HG03571 (cell line): ENCODE measurements around the gene P3H1.
"Not testable (repeated sequence)": the region's sequence is repeated elsewhere in the genome, so short reads cannot be mapped to it uniquely, and the experiment has no call there.

Experiments
- ATAC-seq: cut with Tn5 transposase; IDR thresholded peaks from one replicate; pipeline ENCODE4 v1.9.1; 2021; ENCODE audit not compliant: unreplicated experiment

The P3H1 gene, protein sequence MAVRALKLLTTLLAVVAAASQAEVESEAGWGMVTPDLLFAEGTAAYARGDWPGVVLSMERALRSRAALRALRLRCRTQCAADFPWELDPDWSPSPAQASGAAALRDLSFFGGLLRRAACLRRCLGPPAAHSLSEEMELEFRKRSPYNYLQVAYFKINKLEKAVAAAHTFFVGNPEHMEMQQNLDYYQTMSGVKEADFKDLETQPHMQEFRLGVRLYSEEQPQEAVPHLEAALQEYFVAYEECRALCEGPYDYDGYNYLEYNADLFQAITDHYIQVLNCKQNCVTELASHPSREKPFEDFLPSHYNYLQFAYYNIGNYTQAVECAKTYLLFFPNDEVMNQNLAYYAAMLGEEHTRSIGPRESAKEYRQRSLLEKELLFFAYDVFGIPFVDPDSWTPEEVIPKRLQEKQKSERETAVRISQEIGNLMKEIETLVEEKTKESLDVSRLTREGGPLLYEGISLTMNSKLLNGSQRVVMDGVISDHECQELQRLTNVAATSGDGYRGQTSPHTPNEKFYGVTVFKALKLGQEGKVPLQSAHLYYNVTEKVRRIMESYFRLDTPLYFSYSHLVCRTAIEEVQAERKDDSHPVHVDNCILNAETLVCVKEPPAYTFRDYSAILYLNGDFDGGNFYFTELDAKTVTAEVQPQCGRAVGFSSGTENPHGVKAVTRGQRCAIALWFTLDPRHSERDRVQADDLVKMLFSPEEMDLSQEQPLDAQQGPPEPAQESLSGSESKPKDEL

DNA sequence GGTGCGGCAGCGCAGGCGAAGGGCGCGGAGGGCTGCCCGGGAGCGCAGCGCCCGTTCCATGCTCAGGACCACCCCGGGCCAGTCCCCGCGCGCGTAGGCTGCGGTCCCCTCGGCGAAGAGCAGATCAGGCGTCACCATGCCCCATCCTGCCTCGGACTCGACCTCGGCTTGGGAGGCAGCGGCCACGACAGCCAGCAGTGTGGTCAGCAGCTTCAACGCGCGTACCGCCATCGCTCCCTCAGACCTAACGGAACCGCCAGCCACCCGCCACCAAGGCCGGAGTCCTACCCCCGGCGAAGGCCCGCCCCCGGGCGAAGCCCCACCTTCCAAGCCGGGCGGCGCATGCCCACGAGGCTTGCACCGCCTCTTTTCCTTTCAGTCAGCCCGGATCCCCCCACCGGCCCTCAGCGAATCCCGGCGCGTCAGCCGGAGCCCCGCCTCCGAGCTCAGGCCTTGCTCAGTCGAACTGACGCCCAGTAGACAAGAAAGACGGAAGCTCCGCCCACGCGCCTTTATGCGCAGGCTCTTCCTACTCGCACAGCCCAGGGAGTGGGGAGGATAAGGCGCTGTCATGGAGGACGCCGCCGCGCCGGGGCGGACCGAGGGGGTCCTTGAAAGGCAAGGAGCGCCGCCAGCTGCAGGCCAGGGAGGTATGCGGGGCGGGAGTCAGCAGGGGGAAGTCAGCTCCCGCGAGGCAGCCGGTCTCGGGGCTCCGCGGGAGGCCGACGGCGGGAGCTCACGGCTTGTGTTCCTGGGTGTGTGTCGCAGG, at the start of gene P3H1, which contains the start of gene C1orf50:
TSS of gene P3H1 (minus strand) at position 288 of the 769 bp plus-strand sequence. CDS start at position 231, 57 bp downstream.
TSS of gene C1orf50 (plus strand) at position 509 of the 769 bp plus-strand sequence. CDS start at position 572, 63 bp downstream.
- ATAC-seq, result peak; percentile 87

DNA sequence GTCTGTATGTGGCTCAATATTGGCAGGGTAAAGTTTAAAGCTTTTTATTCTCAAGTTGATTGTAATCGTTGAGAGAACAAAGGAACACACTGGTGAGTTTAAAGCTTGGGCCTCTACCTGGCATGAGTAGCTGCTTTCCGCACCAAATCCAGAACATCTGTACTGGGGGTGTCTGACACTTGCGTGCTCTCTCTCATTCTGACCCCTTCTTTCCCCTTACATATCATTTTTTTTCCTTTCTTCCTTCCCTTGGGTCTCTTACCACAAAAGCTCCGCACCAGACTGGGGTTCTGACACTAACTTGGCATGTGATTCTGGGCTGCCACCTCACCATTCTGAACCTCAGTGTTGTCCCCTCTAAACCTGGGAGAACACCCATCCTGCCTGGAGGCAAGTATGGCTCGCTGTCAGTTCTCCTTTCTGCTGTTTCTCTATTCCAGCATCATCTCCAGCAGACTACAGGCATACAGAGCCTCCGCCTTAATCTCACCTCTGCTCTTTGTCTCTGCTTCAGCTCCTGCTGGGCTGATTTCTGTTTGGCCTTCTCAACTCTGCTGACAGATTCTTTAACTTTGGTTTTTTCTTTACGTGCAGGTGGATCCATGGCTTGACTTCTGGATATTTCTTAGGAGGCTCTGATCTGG, 49.2 kb upstream of the P3H1 start:
- no peak for ATAC-seq

DNA sequence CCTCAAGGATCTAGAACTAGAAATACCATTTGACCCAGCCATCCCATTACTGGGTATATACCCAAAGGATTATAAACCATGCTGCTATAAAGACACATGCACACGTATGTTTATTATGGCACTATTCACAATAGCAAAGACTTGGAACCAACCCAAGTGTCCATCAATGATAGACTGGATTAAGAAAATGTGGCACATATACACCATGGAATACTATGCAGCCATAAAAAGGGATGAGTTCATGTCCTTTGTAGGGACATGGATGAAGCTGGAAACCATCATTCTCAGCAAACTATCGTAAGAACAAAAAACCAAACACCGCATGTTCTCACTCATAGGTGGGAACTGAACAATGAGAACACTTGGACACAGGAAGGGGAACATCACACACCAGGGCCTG, 48.0 kb upstream of the P3H1 start:
- not testable (repeated sequence) for ATAC-seq

DNA sequence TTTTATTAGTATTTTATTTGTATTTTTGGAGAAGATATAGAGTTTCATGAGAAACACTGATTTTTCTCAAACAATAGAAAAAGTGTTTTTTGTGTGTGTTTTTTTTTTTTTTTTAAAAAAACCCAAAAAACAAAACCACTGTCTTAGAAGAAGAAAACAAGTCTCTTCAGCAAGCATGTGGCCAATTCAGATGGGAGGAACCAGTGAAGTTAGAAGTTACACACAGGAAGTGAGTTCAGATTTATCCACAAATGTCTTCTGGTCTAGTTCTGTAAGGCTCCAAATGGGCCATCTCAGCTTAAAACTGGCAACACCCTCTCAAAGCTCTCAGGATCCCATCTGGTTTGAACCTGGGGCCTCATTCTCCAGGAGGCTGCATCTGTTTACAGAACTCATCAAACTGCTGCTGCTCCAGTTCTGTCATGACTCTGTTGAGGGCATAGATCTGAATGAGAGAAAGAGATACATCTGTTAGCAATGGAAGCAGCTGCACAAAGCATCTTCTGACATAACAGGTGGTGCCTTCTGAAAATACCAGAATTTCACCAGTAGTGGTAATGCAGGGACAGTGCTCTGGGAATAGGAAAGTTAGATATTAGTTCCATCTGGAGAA, 40.3 kb upstream of the P3H1 start:
- ATAC-seq, result no peak

DNA sequence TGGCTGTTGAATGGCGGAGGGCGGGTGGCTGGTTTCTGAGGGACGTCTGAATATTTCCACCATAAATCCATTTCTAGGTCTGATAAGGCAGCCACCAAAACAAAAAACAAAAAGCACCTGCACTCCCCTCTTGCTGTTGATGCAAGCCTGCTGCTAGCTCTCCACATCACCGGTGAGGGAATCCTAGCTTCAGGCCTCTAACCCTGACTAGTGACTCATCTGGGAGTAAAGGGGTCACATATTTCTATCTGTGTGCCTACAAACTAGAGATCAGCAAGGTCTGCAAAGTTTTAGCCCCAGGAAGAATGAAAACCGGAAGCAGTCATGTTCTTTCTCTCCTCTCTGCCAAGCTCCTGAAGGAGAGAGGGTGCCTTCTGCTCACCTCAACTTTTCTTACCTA, 39.8 kb upstream of the P3H1 start:
- ATAC-seq, result no peak

DNA sequence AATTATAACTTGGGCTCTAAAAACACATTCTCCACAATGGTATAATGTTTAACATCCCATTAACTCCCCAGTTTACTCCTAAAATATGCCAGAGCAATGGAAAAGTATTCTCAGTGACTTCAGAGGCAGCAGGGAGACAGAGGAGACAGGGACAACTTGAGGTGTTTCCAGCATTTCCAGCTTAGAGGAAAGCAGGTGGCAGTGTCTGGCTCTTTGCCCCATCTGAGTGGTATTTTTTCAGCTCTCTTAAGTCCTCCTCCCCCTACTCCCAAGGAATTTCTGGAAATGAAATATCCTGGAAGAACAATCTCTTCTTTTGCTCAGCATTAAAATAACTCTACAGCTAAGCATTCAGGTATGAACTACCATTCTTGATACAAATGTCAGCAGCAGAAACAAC, 39.3 kb upstream of the P3H1 start:
- no peak for ATAC-seq

DNA sequence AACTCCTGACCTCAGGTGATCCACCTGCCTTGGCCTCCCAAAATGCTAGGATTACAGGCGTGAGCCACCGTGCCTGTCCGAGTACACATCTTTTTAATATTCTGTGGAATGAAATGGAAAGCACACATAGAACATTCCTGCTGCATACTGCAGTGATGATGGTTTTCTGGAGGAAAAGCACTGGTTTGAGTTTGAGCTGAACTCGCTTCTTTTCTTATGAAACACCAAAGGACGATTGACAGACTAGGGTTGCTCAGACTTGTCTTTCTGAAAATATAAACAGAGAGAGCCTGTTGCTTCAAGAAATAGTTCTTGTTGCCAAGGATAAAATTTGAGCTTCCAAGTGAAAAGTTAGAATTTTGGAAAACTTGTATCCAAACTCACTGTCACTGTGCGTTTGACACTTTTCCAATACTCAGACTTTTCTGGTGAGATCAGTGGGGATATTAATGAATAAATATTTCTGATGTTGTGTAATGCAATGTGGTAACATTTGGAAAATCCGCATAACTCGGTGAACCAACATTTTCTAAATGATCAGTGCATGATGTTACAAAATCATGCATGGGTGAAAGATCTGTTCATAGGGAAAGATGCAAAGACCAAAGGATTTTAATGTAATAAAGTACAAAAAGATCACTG, 35.1 kb upstream of the P3H1 start:
- no peak for ATAC-seq

DNA sequence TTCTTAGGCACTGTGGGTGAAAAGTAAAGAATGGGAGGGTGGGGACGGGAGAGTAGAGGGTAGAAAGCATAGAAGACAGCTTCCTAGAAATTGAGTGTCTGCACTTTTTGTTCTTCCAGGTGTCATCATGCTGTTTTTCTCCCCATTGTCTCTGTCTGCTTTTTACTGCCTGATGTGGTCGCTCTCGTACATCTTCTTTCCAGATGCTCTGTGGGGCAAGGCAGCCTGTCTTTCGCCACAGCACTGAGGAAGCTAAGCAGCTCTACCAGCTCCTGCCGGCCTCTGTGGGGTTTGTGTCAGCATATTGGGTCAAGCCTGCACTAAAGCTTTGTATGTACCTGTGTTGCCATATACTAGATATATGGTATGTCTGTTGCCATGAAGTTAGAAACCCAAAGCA, 31.2 kb upstream of the P3H1 start:
- no peak for ATAC-seq

DNA sequence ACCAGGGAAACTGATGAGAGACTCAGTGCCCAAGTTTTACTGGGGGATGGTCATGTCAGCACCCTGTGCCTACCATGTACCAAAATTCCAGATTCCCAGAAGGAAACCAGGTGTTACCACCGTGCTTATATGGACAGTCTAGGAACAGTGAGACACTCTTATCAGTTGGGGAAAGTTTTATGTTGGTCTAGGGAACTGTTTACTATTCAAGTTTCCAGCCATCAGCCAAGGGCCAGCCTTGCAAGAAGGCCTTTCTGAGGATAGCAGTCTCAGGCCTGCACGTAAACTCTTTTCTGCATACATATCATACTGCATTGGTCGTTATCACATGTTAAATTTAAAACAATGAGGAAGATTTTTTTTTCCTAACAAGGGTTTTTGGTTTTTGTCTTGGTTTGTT, 30.6 kb upstream of the P3H1 start:
- no peak for ATAC-seq

DNA sequence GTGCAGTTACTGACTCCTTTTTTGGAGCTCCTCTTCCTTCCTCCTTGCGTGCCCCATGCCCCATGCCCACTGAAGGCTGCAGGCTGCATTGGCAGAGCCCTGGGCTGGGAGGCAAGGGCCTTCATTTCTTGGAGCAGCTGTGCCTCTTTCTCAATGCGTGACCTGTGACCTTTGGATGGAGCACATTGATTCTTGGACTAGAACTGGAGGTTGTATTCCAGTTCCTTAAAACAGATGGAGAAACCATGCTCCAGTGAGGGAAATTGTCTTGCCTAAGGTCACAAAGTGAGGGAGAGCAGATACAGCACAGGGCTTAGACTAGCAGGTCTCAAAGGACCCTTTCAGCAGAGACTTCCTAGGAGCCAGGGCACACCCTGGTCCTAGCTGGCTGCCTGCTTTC, 27.0 kb upstream of the P3H1 start:
- no peak for ATAC-seq

DNA sequence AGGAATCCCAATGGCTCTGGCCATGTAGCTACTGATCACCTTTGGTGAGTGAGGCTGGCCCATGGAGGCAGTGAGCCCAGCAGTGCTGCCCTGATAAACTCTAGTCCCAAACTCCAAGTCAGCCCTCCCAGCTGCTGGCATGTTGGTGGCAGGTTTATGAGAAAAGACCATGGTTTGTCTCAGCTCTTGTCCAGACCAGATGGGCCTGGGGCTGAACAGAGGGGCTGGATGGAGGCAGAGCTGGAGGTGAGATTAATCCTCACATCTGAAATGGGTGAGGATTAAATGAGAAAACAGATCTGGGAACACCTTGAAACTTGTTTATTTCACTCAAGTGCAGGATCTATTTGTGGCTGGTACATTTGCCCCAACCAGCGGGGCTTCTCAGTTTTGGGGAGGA, 21.2 kb upstream of the P3H1 start:
- no peak for ATAC-seq

DNA sequence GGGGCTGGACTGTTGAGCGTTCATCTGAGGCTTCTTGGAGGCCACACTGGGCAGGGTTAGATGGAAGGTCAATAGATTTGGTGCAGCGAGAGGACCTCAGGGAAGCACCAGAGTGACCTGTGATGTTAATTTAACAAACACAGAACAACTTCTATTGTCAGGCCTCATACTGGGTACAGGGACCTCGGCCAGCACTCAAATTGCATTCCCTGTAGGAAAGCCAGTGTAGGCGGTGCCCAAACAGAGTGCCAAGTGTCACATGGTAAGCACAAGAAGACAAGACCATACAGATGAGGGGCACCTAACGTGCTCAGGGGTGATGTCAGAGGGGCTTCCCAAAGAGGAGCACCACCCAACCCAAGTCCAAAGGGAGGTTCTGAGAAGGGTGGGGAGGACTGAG, 19.3 kb upstream of the P3H1 start:
- ATAC-seq, result no peak

DNA sequence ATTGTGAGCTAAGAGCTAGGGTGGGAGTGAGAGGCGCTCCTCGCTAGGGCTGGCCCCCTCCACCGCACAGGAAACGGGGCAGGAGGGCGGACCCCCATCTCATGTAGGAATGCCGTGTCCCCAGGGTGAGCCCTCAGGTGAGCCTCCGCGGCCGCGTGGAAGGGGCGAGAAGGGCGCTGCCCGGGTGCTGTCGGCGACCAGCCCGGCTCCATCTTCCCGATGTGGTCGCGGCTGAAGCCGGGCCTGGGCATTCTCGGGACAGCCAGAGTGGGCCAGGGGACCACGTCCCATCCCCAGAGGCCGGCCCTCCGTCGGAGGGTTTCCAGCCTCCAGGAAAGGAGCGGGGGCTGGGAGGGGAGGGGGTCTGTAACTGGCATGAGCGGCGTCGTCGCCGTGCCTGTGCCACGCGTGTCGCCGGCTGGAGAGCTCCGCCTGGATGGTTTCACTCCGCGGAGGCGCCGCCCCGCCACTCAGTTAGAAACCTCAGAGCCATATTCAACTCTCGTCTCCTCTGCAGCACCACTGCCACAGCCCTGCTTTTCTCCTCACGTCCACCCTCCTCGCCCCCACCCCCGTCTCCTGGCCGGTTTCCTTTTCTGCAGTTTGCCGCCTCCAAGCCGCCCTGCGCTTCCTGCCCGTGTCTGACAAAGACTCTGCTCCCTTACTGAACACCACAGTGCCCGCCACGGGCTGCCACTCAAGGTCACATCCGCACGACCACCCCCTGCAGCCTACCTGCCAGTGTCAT, 18.3 kb upstream of the P3H1 start, which contains the start of gene TMEM269:
TSS of gene TMEM269 (plus strand) at position 46 of the 748 bp plus-strand sequence. CDS start 4,903 bp downstream, outside the sequence.
- no peak for ATAC-seq

DNA sequence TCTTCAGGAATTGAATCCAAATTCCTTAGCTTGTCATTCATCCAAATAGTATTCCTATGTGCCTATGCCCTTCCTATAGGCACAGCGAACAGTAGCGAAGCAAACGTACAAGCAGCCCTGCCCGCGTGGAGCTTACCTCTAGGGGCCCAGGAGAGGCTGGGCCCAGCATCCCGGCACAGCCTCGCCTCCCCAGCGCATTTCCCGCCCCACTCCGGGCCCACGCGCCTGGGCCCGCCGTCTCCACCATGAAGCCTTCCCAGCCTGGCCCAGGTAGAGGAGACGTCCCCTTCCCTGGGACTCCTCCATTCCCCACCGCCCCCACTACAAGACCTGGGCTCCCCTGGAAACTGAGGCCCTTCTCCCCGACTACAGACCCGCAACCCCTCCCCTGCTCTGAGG, 17.7 kb upstream of the P3H1 start:
- no peak for ATAC-seq

DNA sequence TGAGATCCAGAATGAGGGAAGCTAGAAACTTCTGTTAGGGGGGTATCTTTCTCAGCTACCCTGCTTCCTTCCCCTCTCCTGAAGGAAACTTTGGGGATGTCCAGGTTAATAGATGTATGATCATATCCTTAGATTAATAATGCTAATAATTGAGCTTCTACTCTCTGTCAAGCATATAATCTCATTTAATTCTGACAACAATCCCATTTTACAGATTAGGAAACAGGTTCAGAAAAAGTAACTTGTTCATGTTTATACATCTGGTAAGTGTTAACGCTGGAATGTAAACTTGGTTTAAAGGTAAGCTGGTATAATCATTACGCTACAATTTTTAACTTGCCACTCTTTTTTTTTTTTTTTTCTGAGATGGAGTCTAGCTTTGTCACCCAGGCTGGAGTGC, 16.3 kb upstream of the P3H1 start:
- no peak for ATAC-seq

DNA sequence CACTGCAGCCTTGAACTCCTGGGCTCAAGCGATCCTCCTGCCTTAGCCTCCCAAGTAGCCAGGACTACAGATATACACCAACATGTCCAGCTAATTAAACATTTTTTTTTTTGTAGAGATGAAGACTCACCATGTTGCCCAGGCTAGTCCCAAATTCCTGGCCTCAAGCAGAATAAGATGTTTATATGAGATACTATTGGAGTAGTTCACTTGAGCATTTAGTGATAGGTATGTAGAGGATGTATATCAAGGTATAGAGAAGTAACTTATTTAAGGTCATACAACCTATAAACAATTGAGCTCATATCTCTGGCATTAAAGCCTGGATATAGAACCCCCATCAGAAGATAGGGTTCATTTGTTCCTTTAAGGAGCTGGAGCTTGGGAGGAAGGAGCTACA, 13.3 kb upstream of the P3H1 start:
- ATAC-seq, result no peak

DNA sequence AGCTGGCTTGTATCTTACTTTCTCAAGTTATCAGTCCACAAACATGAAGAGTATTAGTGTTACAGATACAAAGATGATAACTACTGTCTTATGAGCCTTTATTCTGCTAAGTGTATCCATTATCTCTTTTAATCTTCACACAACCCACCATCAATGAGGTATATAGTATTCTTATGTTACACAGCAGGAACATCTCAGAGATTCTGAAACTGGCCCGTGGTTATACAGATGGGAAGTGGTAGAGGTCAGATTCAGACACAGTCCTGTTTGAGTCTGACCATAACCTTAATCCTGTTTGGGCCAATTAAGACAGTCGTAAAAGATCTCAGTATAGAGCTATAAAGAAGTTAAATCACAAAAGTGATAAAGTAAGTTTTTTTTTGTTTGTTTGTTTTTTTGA, 12.9 kb upstream of the P3H1 start:
- ATAC-seq, result no peak

DNA sequence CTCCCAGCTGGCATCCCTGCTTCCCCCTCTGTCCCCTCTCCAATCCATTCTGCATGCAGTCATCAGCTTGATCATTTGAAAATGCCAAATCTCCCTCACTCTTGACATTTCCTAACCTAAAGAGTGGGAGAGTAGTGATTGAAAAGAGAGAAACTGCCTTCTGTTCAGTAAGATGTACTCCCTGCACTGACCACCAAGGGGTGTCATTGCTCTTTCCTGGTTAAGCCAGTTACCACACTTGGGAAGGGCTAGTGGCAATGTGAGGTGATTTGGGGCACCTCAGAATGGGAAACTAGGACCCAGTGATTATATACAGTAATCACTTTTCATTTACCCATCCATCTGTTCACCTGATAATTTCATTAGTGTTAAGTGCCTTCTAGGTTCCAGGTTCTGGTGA, 11.0 kb upstream of the P3H1 start:
- ATAC-seq, result no peak

DNA sequence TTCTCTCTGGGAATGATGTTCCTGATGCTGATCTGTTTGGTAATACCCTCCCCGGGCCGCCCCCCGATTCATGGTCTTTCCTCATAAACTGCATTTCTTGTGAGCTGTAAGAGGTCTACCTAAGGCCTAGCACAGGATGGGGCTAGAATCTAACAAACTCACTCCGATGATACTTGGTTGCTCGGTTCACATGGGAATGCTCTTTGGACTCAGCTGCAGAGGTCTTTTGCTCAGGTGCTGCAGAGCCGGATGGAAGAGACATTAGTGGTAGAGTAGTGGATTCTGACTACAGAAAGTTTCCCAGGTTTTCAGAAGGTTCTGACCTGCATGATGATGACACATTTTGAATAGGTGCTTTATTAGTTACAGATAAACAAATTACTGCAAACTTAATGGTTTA, 9.7 kb upstream of the P3H1 start:
- no peak for ATAC-seq
